Activated naive CD4-positive, alpha-beta T cell (primary cell): Measurements from ENCODE around the gene FSTL4.

Source experiments
- DNase-seq, 4 experiments: peaks; one replicate each; lab custom pipeline; 2025; lab: John Stamatoyannopoulos, UW

FSTL4 gene

GRCh38 chr5:133261993-133262392 is 350.3 kb downstream of the FSTL4 start:
- no peak for DNase-seq

- no peak for DNase-seq
Observed at GRCh38 chr5:133260715-133261114, 351.6 kb downstream of the FSTL4 start.

- DNase-seq, result no peak
Observed at GRCh38 chr5:133259199-133259997, 352.9 kb downstream of the FSTL4 start.

- DNase-seq, result no peak
Observed at GRCh38 chr5:133257977-133258376, 354.4 kb downstream of the FSTL4 start.

- DNase-seq, result no peak
Observed at GRCh38 chr5:133256276-133256675, 356.1 kb downstream of the FSTL4 start.

- no peak for DNase-seq
Observed at GRCh38 chr5:133254803-133255202, 357.5 kb downstream of the FSTL4 start.

- no peak for DNase-seq
Observed at GRCh38 chr5:133253671-133254070, 358.7 kb downstream of the FSTL4 start.

- DNase-seq, result no peak
Observed at GRCh38 chr5:133253070-133253469, 359.3 kb downstream of the FSTL4 start.

- no peak for DNase-seq
Observed at GRCh38 chr5:133252133-133252480, 360.2 kb downstream of the FSTL4 start.

GRCh38 chr5:133251296-133252132 is 360.8 kb downstream of the FSTL4 start:
- no peak for DNase-seq

GRCh38 chr5:133250527-133250926 is 361.8 kb downstream of the FSTL4 start:
- DNase-seq, result no peak

- DNase-seq, result no peak
Observed at GRCh38 chr5:133249593-133249992, 362.7 kb downstream of the FSTL4 start.

- no peak for DNase-seq
Observed at GRCh38 chr5:133247881-133248624, 364.3 kb downstream of the FSTL4 start.

GRCh38 chr5:133247151-133247709 is 365.1 kb downstream of the FSTL4 start:
- DNase-seq, result no peak

- DNase-seq, result no peak
Observed at GRCh38 chr5:133246376-133247150, 365.8 kb downstream of the FSTL4 start.

GRCh38 chr5:133246053-133246370 is 366.3 kb downstream of the FSTL4 start:
- DNase-seq, result no peak

- no peak for DNase-seq
Observed at GRCh38 chr5:133245191-133246052, 366.9 kb downstream of the FSTL4 start.

- no peak for DNase-seq
Observed at GRCh38 chr5:133244242-133244641, 368.1 kb downstream of the FSTL4 start.

GRCh38 chr5:133243196-133243595 is 369.1 kb downstream of the FSTL4 start:
- DNase-seq, result no peak

- no peak for DNase-seq
Observed at GRCh38 chr5:133242221-133242835, 370.0 kb downstream of the FSTL4 start.
